ENCODE results near the gene INAFM2.

Gene INAFM2

GRCh38 chr15:40278026-40278425, 45.5 kb upstream of the INAFM2 start:
- TF ChIP-seq EZH2 (optimal IDR thresholded peaks at IDR 0.05; ENCODE audit: low read depth, low read length) (no peak), CTCF (IDR thresholded peaks at IDR 0.05; ENCODE audit: low read length) (no peak), EZH2phosphoT487 (IDR thresholded peaks at IDR 0.05; ENCODE audit: low read length) (no peak)

GRCh38 chr15:40279437-40280141, 43.9 kb upstream of the INAFM2 start:
- Histone ChIP-seq H3K27me3 (replicated peaks; ENCODE audit: insufficient read depth, low read length) (peaks cover 49% of the 10 kb centered on the region), H3K27ac (ENCODE audit: low read length) (no peak overlapping the region), H3K4me2 (ENCODE audit: low read depth, low read length) (peak overlapping the region; percentile 13; the same call in 1 of the 2 replicates), H3K9me3 (replicated peaks; ENCODE audit: insufficient read depth, low read length) (no peaks in the 10 kb centered on the region), H3K9ac (ENCODE audit: low read length) (no peak overlapping the region), H3K4me3 (ENCODE audit: low read length) (no peak overlapping the region), H3K9me2 (replicated peaks; ENCODE audit: insufficient read depth, low read length) (no peaks in the 10 kb centered on the region), H4K20me1 (ENCODE audit: insufficient read depth, low read length) (no peaks in the 10 kb centered on the region), H3K4me1 (ENCODE audit: low read length) (no peaks in the 10 kb centered on the region), H2AFZ (ENCODE audit: low read length) (no peak overlapping the region), H3F3A (ENCODE audit: insufficient read depth, low read length) (no peaks in the 10 kb centered on the region), H3K79me2 (ENCODE audit: low read length) (no peaks in the 10 kb centered on the region), H3K36me3 (replicated peaks; ENCODE audit: insufficient read depth, low read length) (no peaks in the 10 kb centered on the region)
- peak; percentile 35 for DNase-seq
- TF ChIP-seq EZH2 (optimal IDR thresholded peaks at IDR 0.05; ENCODE audit: low read depth, low read length) (no peak), CTCF (IDR thresholded peaks at IDR 0.05; ENCODE audit: low read length) (peak; percentile 99)

More at GRCh38 chr15:40278026-40278425, 45.5 kb upstream of the INAFM2 start:
- no peaks in the 10 kb centered on the region for H4K20me1 ChIP-seq (ENCODE audit: insufficient read depth, low read length)
- H3K4me2 ChIP-seq (ENCODE audit: low read depth, low read length): no peak overlapping the region
- H3K4me3 ChIP-seq (ENCODE audit: low read length): no peak overlapping the region
- H3K27ac ChIP-seq (ENCODE audit: low read length): no peak overlapping the region
- no peaks in the 10 kb centered on the region for H3K9me3 ChIP-seq (replicated peaks; ENCODE audit: insufficient read depth, low read length)
- no peak overlapping the region for H3K9ac ChIP-seq (ENCODE audit: low read length)
- no peaks in the 10 kb centered on the region for H3K79me2 ChIP-seq (ENCODE audit: low read length)
- peaks cover 37% of the 10 kb centered on the region for H3K27me3 ChIP-seq (replicated peaks; ENCODE audit: insufficient read depth, low read length)
- no peaks in the 10 kb centered on the region for H3K4me1 ChIP-seq (ENCODE audit: low read length)
- no peak overlapping the region for H2AFZ ChIP-seq (ENCODE audit: low read length)
- no peak for DNase-seq
- H3F3A ChIP-seq (ENCODE audit: insufficient read depth, low read length): no peaks in the 10 kb centered on the region
- H3K9me2 ChIP-seq (replicated peaks; ENCODE audit: insufficient read depth, low read length): no peaks in the 10 kb centered on the region
- no peaks in the 10 kb centered on the region for H3K36me3 ChIP-seq (replicated peaks; ENCODE audit: insufficient read depth, low read length)

GRCh38 chr15:40280260-40281056, 43.0 kb upstream of the INAFM2 start:
- H3F3A ChIP-seq (ENCODE audit: insufficient read depth, low read length): no peaks in the 10 kb centered on the region
- H3K4me3 ChIP-seq (ENCODE audit: low read length): no peak overlapping the region
- DNase-seq: no peak
- no peaks in the 10 kb centered on the region for H3K4me1 ChIP-seq (ENCODE audit: low read length)
- H3K27me3 ChIP-seq (replicated peaks; ENCODE audit: insufficient read depth, low read length): peaks cover 49% of the 10 kb centered on the region
- H3K79me2 ChIP-seq (ENCODE audit: low read length): no peaks in the 10 kb centered on the region
- no peak overlapping the region for H2AFZ ChIP-seq (ENCODE audit: low read length)
- no peaks in the 10 kb centered on the region for H3K36me3 ChIP-seq (replicated peaks; ENCODE audit: insufficient read depth, low read length)
- no peak overlapping the region for H3K4me2 ChIP-seq (ENCODE audit: low read depth, low read length)
- no peaks in the 10 kb centered on the region for H3K9me2 ChIP-seq (replicated peaks; ENCODE audit: insufficient read depth, low read length)
- H3K9ac ChIP-seq (ENCODE audit: low read length): no peak overlapping the region
- no peaks in the 10 kb centered on the region for H4K20me1 ChIP-seq (ENCODE audit: insufficient read depth, low read length)
- H3K9me3 ChIP-seq (replicated peaks; ENCODE audit: insufficient read depth, low read length): no peaks in the 10 kb centered on the region
- no peak overlapping the region for H3K27ac ChIP-seq (ENCODE audit: low read length)
- TF ChIP-seq EZH2phosphoT487 (IDR thresholded peaks at IDR 0.05; ENCODE audit: low read length) (no peak), CTCF (IDR thresholded peaks at IDR 0.05; ENCODE audit: low read length) (no peak), EZH2 (optimal IDR thresholded peaks at IDR 0.05; ENCODE audit: low read depth, low read length) (no peak)
